ENCODE results near the gene TSPAN9.

TSPAN9 gene

DNA sequence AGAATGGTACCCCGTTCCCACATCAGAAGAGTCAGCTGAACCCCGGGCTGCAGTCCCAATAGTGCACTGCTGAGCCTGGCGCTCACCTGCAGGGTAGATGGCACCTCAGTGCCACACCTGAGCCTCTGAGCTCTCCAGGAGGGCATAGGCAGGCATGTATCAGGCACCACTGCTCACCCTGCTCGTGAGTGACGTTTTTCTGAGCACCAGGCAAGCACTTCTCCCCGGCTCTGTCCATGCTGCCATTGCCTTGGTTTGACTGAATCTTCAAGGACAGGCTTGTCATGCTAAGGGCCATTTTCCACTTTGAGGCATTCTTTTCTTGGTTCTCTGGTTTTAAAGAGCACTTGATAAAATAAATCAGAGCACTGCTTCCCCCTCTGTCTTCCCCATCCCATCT, 252.2 kb downstream of the TSPAN9 start:
- TF ChIP-seq, protein P1, sequence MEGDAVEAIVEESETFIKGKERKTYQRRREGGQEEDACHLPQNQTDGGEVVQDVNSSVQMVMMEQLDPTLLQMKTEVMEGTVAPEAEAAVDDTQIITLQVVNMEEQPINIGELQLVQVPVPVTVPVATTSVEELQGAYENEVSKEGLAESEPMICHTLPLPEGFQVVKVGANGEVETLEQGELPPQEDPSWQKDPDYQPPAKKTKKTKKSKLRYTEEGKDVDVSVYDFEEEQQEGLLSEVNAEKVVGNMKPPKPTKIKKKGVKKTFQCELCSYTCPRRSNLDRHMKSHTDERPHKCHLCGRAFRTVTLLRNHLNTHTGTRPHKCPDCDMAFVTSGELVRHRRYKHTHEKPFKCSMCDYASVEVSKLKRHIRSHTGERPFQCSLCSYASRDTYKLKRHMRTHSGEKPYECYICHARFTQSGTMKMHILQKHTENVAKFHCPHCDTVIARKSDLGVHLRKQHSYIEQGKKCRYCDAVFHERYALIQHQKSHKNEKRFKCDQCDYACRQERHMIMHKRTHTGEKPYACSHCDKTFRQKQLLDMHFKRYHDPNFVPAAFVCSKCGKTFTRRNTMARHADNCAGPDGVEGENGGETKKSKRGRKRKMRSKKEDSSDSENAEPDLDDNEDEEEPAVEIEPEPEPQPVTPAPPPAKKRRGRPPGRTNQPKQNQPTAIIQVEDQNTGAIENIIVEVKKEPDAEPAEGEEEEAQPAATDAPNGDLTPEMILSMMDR (IDR thresholded peaks at IDR 0.05; ENCODE audit: low read depth, low read length, poor library complexity, severe bottlenecking): no peak
- no peak for TF ChIP-seq EZH2phosphoT487 (IDR thresholded peaks at IDR 0.05; ENCODE audit: borderline replicate concordance, low read length)
- no peaks in the 10 kb centered on the region for H3K36me3 ChIP-seq (ENCODE audit: control insufficient read depth, low read length)

DNA sequence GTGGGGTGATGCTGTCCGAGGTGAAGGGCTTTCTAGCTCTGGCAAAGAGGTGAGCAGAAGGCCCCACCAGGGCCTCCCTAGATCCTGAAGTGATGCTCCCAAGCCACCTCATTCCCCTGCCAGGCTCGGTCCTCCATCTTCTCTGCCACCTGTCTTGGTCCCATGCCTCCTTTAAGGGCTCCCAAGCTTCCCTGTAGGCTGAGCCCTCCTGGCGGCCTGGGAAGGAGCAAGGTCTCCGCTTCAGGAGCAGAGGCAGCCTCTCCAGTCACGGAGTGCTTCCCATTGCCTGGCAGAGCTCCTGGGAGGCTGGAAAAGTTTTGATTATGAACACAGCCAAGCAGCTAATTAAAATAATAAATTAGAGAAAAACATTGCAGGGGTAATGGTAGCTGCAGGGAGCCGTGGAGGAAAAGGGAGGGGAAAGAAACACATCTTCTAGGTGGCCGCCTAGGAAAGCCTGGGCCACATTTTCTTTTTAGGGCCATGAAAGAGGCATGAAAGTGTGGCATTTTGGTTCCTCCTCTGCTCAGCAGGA, 253.9 kb downstream of the TSPAN9 start:
- no peak for TF ChIP-seq EZH2phosphoT487 (IDR thresholded peaks at IDR 0.05; ENCODE audit: borderline replicate concordance, low read length)
- TF ChIP-seq, protein P1 (IDR thresholded peaks at IDR 0.05; ENCODE audit: low read depth, low read length, poor library complexity, severe bottlenecking): no peak
- no peaks in the 10 kb centered on the region for H3K79me2 ChIP-seq (ENCODE audit: control insufficient read depth, low read length)
- no peaks in the 10 kb centered on the region for H3F3A ChIP-seq (ENCODE audit: control insufficient read depth, insufficient read depth)
- no peaks in the 10 kb centered on the region for H4K20me1 ChIP-seq (ENCODE audit: control insufficient read depth, insufficient read depth, low read depth, low read length)
- no peaks in the 10 kb centered on the region for H3K27me3 ChIP-seq (ENCODE audit: control insufficient read depth, low read length)
- no peaks in the 10 kb centered on the region for H3K9me2 ChIP-seq (replicated peaks; ENCODE audit: control insufficient read depth, low read length)
- no peak overlapping the region for H3K27ac ChIP-seq (ENCODE audit: low read depth, low read length)
- H3K4me1 ChIP-seq (ENCODE audit: control insufficient read depth, low read length): no peaks in the 10 kb centered on the region
- no peak overlapping the region for H3K4me2 ChIP-seq (ENCODE audit: low read length)
- no peaks in the 10 kb centered on the region for H3K9me3 ChIP-seq (ENCODE audit: control insufficient read depth, insufficient read depth, low read length)
- H3K4me3 ChIP-seq (ENCODE audit: low read length): no peak overlapping the region
- H3K36me3 ChIP-seq (ENCODE audit: control insufficient read depth, low read length): no peaks in the 10 kb centered on the region

More for the DNA sequence above, 252.2 kb downstream of the TSPAN9 start:
- no peak overlapping the region for H3K4me2 ChIP-seq (ENCODE audit: low read length)
- H3K9me3 ChIP-seq (ENCODE audit: control insufficient read depth, insufficient read depth, low read length): no peaks in the 10 kb centered on the region
- no peaks in the 10 kb centered on the region for H3F3A ChIP-seq (ENCODE audit: control insufficient read depth, insufficient read depth)
- no peaks in the 10 kb centered on the region for H3K9me2 ChIP-seq (replicated peaks; ENCODE audit: control insufficient read depth, low read length)
- H3K4me3 ChIP-seq (ENCODE audit: low read length): no peak overlapping the region
- no peaks in the 10 kb centered on the region for H3K4me1 ChIP-seq (ENCODE audit: control insufficient read depth, low read length)
- no peaks in the 10 kb centered on the region for H3K79me2 ChIP-seq (ENCODE audit: control insufficient read depth, low read length)
- no peak overlapping the region for H3K27ac ChIP-seq (ENCODE audit: low read depth, low read length)
- H4K20me1 ChIP-seq (ENCODE audit: control insufficient read depth, insufficient read depth, low read depth, low read length): no peaks in the 10 kb centered on the region
- no peaks in the 10 kb centered on the region; the same call in 1 of the 2 replicates for H3K27me3 ChIP-seq (ENCODE audit: control insufficient read depth, low read length)

DNA sequence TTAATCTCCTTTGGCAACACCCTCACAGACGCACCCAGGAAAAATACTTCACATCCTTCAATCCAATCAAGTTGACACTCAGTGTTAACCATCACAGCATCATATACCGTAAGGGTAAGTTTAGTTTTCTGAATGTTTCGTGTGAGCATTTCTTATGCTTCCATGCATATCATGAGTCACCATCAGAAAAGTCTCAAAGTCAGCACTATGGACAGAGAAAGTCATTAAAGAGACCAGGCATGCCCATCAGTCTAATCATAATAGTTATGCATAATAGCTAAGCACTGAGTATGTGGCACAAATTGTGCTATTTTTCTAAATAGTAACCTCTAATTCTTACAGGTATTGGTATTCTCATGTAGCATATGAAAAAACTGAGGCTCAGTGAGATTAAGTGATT, 255.0 kb downstream of the TSPAN9 start:
- H3K27me3 ChIP-seq (ENCODE audit: control insufficient read depth, low read length): no peaks in the 10 kb centered on the region; the same call in 1 of the 2 replicates
- H3K79me2 ChIP-seq (ENCODE audit: control insufficient read depth, low read length): no peaks in the 10 kb centered on the region
- no peaks in the 10 kb centered on the region for H3K9me3 ChIP-seq (ENCODE audit: control insufficient read depth, insufficient read depth, low read length)
- no peaks in the 10 kb centered on the region for H3K4me1 ChIP-seq (ENCODE audit: control insufficient read depth, low read length)
- H3K4me2 ChIP-seq (ENCODE audit: low read length): no peak overlapping the region
- no peaks in the 10 kb centered on the region for H4K20me1 ChIP-seq (ENCODE audit: control insufficient read depth, insufficient read depth, low read depth, low read length)
- no peak overlapping the region for H3K4me3 ChIP-seq (ENCODE audit: low read length)
- TF ChIP-seq, protein P1 (IDR thresholded peaks at IDR 0.05; ENCODE audit: low read depth, low read length, poor library complexity, severe bottlenecking): no peak
- no peak for TF ChIP-seq EZH2phosphoT487 (IDR thresholded peaks at IDR 0.05; ENCODE audit: borderline replicate concordance, low read length)
- H3F3A ChIP-seq (ENCODE audit: control insufficient read depth, insufficient read depth): no peaks in the 10 kb centered on the region
- H3K9me2 ChIP-seq (replicated peaks; ENCODE audit: control insufficient read depth, low read length): no peaks in the 10 kb centered on the region
- no peaks in the 10 kb centered on the region for H3K36me3 ChIP-seq (ENCODE audit: control insufficient read depth, low read length)
- H3K27ac ChIP-seq (ENCODE audit: low read depth, low read length): no peak overlapping the region

Data from DOHH2 (cell line).